Heart left ventricle (tissue), 16 donors: Measurements from ENCODE around the gene ERN1. TPM values are rescaled to one million over a fixed set of nuclear protein-coding genes. Genes with fewer than 3 reads are reported as not detected.

Experiments used
- ATAC-seq, 4 donors: fragments of 200-7000 bp; cut with Tn5 transposase; one replicate each; pipeline ENCODE4 v1.9.1; 2020 to 2022; ENCODE audit warnings: moderate library complexity in 4 of 4, mild to moderate bottlenecking in 3 of 4, moderate number of reproducible peaks in 1 of 4
- DNase-seq, 5 donors: peaks; one replicate each; pipeline ENCODE4 v3.0.0-alpha.2; 2020
- H3K27ac ChIP-seq, 12 donors: fragments of 200-600 bp; sonication (generic) in 4 of 12; one replicate each; pipeline versions ENCODE4 v1.5.0 to v1.8.0; 2016 to 2022; ENCODE audit warnings: mild to moderate bottlenecking in 2 of 12
- H3K27me3 ChIP-seq, 9 donors: fragments of 200-600 bp; sonication (generic) in 2 of 9; one replicate each; pipeline versions ENCODE4 v1.5.1 to v1.8.0; 2016 to 2022; ENCODE audit warnings: mild to moderate bottlenecking in 3 of 9
- H3K36me3 ChIP-seq, 9 donors: fragments of 200-600 bp; sonication (generic) in 2 of 9; one replicate each; pipeline versions ENCODE4 v1.5.0 to v1.8.0; 2018 to 2022; ENCODE audit warnings: mild to moderate bottlenecking in 2 of 9
- H3K4me1 ChIP-seq, 12 donors: fragments of 200-600 bp; sonication (generic) in 4 of 12; one replicate each; pipeline versions ENCODE4 v1.5.0 to v1.8.0; 2016 to 2022; ENCODE audit warnings: mild to moderate bottlenecking in 3 of 12
- H3K4me3 ChIP-seq, 12 donors: fragments of 200-600 bp; sonication (generic) in 4 of 12; one replicate each; pipeline versions ENCODE4 v1.5.0 to v1.8.0; 2017 to 2022; ENCODE audit warnings: mild to moderate bottlenecking in 9 of 12, moderate library complexity in 4 of 12
- H3K9me3 ChIP-seq, 12 donors: fragments of 200-600 bp; sonication (generic) in 4 of 12; one replicate each; pipeline versions ENCODE4 v1.5.0 to v1.8.0; 2016 to 2022; ENCODE audit warnings: mild to moderate bottlenecking in 1 of 12
- CTCF ChIP-seq, 12 donors: fragments of 200-600 bp; sonication (generic) in 4 of 12; IDR thresholded peaks; one replicate each; pipeline versions ENCODE4 v1.5.0 to v1.8.0; 2018 to 2022; ENCODE audit warnings: antibody characterized with exemption in 12 of 12, mild to moderate bottlenecking in 5 of 12
- POLR2A ChIP-seq, 2 donors: fragments of 450-650 bp; IDR thresholded peaks; one replicate each; pipeline ENCODE4 v1.6.1; 2017; ENCODE audit warnings: antibody characterized with exemption in 2 of 2, mild to moderate bottlenecking in 2 of 2, moderate library complexity in 2 of 2
- WGBS, 4 donors: extraction: QIAGEN DNeasy Blood & Tissue Kit in 2 of 4; methylation state at CpG; one replicate each; pipeline versions ENCODE4 v1.1.5 to v1.1.7; 2013 to 2018; 5-methylcytosine and 5-hydroxymethylcytosine counted together
- intact Hi-C, 10 donors: fragments of 100-400 bp; cut with DNase I; formaldehyde crosslinking; loops; one replicate each; pipeline versions ENCODE4 v1.11.1 to v1.14.2; 2022
- polyA plus RNA-seq, 2 donors: library from polyadenylated mRNA; stranded (reverse); fragments of 200-250 nt; gene quantifications; one replicate each; pipeline ENCODE4 v1.2.3, GENCODE V29; 2013
- total RNA-seq, 9 donors: library from RNA; depleted of rRNA in 2 of 9; stranded (reverse); fragments of >200 nt in 2 of 9; fragmentation: NEBNext Ultra II Directional in 3 of 9; extraction: Animal tissue kit (Norgen Biotek cat#: 25700) in 3 of 9; gene quantifications; one replicate each; pipeline versions ENCODE4 v1.1.0 to v1.2.4, GENCODE V29; 2016 to 2023
- donor health status: ischemic (EF 13 %, LVEDD 7.1; RV severe dilation, severe dysfunction).
- donor health status: healthy with polysubstance abuse.
- donor health status: DM: no; HTN: yes; CAD: no.
- donor health status: DM: no; HTN: no; CAD: no.
- donor health status: ischemic (EF 25% LVEDD 6.9; RV normal size, moderate dysfunction).
- donor health status: ischemic (EF 25% LVEDD 5.7; RV mildly dilated, moderate dysfunction).
- donor health status: healthy.
- donor health status: DM: yes; HTN: yes; CAD: no.
- donor health status: ischemic (EF 35%, LVEDD 5.7; RV mildly dilated, moderate dysfunction).
- donor health status: nonischemic (EF 11% LVEDD 7.7; RV severe dilation, severe dysfunction).
- donor health status: DM: yes; HTN: yes; CAD: no.
- donor health status: PGD.
- donor health status: ischemic (EF 29% LVEDD 5.4; RV normal size, mild dysfunction).
- donor health status: nonischemic (EF 23%, LVEDD 6.1; RV moderate dilation, normal function).

The ERN1 gene
- total and polyA plus RNA-seq, 11 donors, result 1.5 to 18.7 (median 7.4) TPM

- ATAC-seq (peak in 1 of 4 donors; percentile 46), DNase-seq (no peak)
- Histone ChIP-seq H3K9me3 (no peaks in the 10 kb centered on the region), H3K4me3 (no peak overlapping the region), H3K36me3 (no peaks in the 10 kb centered on the region), H3K4me1 (peaks cover 7 to 71% (median 16%) of the 10 kb centered on the region in 12 donors), H3K27me3 (no peaks in the 10 kb centered on the region), H3K27ac (no peak overlapping the region)
- WGBS, 4 donors, result 86 to 95% (median 88%) methylated on average over 8 of the region's 8 CpGs
- intact Hi-C loops, result loop anchor here in 1 of 10 donors (5.0 kb wide), 1 partner anchor 78 kb away; no protein-coding TSS in a partner anchor
- no peak for TF ChIP-seq POLR2A (IDR thresholded peaks at IDR 0.05)
- TF ChIP-seq CTCF (IDR thresholded peaks at IDR 0.05), result no peak
Measured at GRCh38 chr17:64115043-64115698, 14.8 kb downstream of the ERN1 start.

- Histone ChIP-seq H3K27ac (no peak overlapping the region), H3K4me1 (peaks cover 1 to 51% (median 6%) of the 10 kb centered on the region in 12 donors), H3K9me3 (no peaks in the 10 kb centered on the region), H3K36me3 (no peaks in the 10 kb centered on the region), H3K27me3 (no peaks in the 10 kb centered on the region), H3K4me3 (no peak overlapping the region)
- TF ChIP-seq CTCF (IDR thresholded peaks at IDR 0.05) (no peak), POLR2A (IDR thresholded peaks at IDR 0.05) (no peak)
- DNase-seq, result no peak
- 89 to 93% (median 91%) methylated on average over 2 of the region's 2 CpGs for WGBS, 4 donors
- intact Hi-C loops, result loop anchor here in 1 of 10 donors (5.0 kb wide), 1 partner anchor 76 kb away; no protein-coding TSS in a partner anchor
- ATAC-seq, result no peak
Measured at GRCh38 chr17:64113006-64113405, 16.9 kb downstream of the ERN1 start.

- ATAC-seq, result no peak
- WGBS, 4 donors, result 81 to 93% (median 86%) methylated on average over 4 of the region's 4 CpGs
Measured at GRCh38 chr17:64111831-64112230, 18.1 kb downstream of the ERN1 start.

More at GRCh38 chr17:64111831-64112230, 18.1 kb downstream of the ERN1 start:
- no peak overlapping the region for H3K27ac ChIP-seq
- intact Hi-C loops, result loop anchor here in 1 of 10 donors (5.0 kb wide), 1 partner anchor 75 kb away; no protein-coding TSS in a partner anchor
- TF ChIP-seq POLR2A (IDR thresholded peaks at IDR 0.05), result no peak
- no peak for TF ChIP-seq CTCF (IDR thresholded peaks at IDR 0.05)
- no peaks in the 10 kb centered on the region for H3K9me3 ChIP-seq
- no peaks in the 10 kb centered on the region for H3K36me3 ChIP-seq
- no peak overlapping the region for H3K4me3 ChIP-seq
- no peaks in the 10 kb centered on the region for H3K27me3 ChIP-seq
- DNase-seq, result no peak
- H3K4me1 ChIP-seq, result peaks cover 0 to 42% (median 0%) of the 10 kb centered on the region in 12 donors
